Measurements from ENCODE around the gene FGF14.

DNA sequence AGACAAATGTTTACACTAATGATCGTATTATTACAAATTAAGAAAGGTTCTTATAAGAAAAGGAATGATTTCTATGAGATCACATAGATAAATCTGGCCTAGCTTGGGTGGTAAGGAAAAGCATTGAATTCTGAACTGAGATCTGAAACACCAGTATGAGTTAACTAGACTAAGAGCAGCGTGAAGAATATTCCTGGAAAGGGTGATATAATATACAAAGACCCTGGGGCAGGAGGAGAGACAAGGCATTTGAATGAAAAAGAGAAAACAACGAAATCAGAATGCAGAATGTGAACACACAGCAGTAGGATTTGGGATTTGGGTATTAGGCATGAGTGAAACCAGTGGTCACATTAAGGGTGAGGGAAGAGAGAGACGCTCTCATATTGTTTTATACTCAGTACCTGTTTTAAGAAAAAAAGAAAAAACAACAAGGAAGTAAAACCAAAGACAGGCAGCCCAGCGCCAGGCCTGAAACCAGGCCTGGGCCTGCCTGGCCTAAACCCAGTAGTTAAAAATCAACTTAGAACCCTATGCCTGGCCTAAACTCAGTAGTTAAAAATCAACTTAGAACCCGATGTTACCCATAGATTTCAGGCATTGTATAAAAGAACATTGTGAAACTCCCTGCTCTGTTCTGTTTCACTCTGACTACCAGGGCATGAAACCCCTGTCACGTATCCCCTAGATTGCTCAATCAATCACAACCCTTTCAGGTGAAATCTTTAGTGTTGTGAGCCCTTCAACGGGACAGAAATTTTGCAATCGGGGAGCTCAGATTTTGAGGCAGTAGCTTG, 662.3 kb downstream of the FGF14 start:
- TF ChIP-seq POLR2AphosphoS5 (IDR thresholded peaks at IDR 0.05; ENCODE audit: low read depth, low read length) = no peak
- TF ChIP-seq TAF1 (IDR thresholded peaks at IDR 0.05; ENCODE audit: borderline replicate concordance, low read depth, low read length) = no peak
